ENCODE data around the gene GOLGA2. TPM values are rescaled to one million over a fixed set of nuclear protein-coding genes. Genes with fewer than 3 reads are reported as not detected.

Gene GOLGA2
- total and polyA plus RNA-seq, 2 of the 4 experiments (the other 2 are of a cell fraction), result 118 to 146 TPM

DNA sequence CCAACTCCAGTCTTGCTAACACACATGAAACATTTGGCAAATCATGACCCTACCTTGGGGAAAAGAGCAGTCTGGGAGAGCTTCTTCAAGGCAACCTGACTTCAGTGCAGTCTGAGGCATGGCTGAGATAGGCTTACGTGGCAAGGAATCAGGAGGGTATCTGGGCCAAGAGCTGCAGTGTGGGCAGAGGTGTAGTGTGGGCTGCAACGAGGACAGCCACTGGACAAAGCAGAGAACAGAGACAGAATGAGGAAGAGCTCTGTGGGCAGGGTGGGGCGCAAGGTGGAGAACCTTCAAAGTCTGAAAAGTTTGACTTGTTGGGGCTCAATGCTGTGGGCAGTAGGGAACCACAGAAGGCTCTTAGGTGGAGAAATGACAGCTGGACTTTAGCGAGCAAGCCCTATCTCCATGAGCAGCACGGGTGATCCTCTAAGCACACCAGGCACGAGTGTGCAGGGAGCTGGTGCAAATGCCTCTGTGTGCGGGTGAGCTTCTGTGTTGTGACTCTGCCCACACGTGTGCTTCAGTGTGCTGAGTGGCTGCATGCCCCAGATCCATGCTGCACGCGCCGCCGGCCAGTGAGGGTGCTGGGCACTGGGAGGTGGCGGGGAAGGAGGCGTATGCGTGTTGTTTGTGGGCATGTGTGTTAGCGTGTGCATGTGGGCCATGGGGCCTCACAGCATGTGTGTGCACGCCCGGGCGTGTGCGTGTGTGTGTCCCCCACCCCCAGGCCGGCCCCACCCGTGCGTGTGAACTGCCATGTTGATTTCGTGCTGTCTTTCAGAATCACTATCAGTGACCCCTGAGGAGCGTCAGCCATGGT lies 23.3 kb downstream of the GOLGA2 start:
- no peaks in the 10 kb centered on the region for H3K9me1 ChIP-seq (ENCODE audit: insufficient read depth, low read length)
- POLR2A ChIA-PET (ENCODE audit: unreplicated experiment), result no interaction called here

More for the DNA sequence above, 23.3 kb downstream of the GOLGA2 start:
- Histone ChIP-seq H4K5ac (ENCODE audit: low read depth, low read length) (no peak overlapping the region), H3K4me2 (ENCODE audit: low read depth, low read length) (no peak overlapping the region), H2BK5ac (ENCODE audit: low read depth, low read length, poor library complexity, severe bottlenecking) (no peak overlapping the region), H2AK9ac (replicated peaks; ENCODE audit: low read depth, low read length, poor library complexity) (no peak overlapping the region), H2BK20ac (ENCODE audit: low read depth, low read length) (no peak overlapping the region), H3K27me3 (ENCODE audit: control insufficient read depth, insufficient read depth, low read length) (no peaks in the 10 kb centered on the region), H2BK120ac (ENCODE audit: low read depth, low read length) (no peak overlapping the region), H4K8ac (ENCODE audit: low read depth in 2 of 2, low read length in 2 of 2) (no peak overlapping the region), H2AK5ac (ENCODE audit: low read depth, low read length) (no peak overlapping the region), H3K36me3 (ENCODE audit: control insufficient read depth, insufficient read depth, low read length) (peaks cover 19% of the 10 kb centered on the region), H3K18ac (ENCODE audit: low read depth, low read length) (no peak overlapping the region), H4K20me1 (ENCODE audit: insufficient read depth, low read length) (peaks cover 18% of the 10 kb centered on the region), H3K14ac (replicated peaks; ENCODE audit: low read depth, low read length) (no peak overlapping the region), H3K9ac (ENCODE audit: low read depth, low read length) (no peak overlapping the region), H3K79me1 (ENCODE audit: low read depth in 1 of 2, low read length in 2 of 2) (no peaks in the 10 kb centered on the region), H3K23ac (ENCODE audit: low read depth, low read length) (no peak overlapping the region), H2AFZ (replicated peaks; ENCODE audit: low read length, poor library complexity) (no peak overlapping the region), H3K9me3 (ENCODE audit: control insufficient read depth, insufficient read depth, low read length) (no peaks in the 10 kb centered on the region), H4K91ac (ENCODE audit: insufficient read depth, low read depth, low read length) (no peak overlapping the region), H3K56ac (ENCODE audit: extremely low read depth, insufficient read depth, low read length) (no peak overlapping the region), H3K4ac (ENCODE audit: low read depth, low read length) (no peak overlapping the region), H2BK15ac (ENCODE audit: low read depth, low read length) (no peak overlapping the region), H3K27ac (ENCODE audit: insufficient read depth, low read length) (no peak overlapping the region), H3K4me1 (ENCODE audit: control insufficient read depth, insufficient read depth, low read length) (no peaks in the 10 kb centered on the region), H3K4me3 (ENCODE audit: insufficient read depth, low read depth, low read length) (no peak overlapping the region)
- no peak for TF ChIP-seq POLR2A (IDR thresholded peaks at IDR 0.05; ENCODE audit: low read depth, low read length)
- TF ChIP-seq SMC3 (IDR thresholded peaks at IDR 0.05; ENCODE audit: low read depth, low read length), result no peak
- no peak for TF ChIP-seq RCOR1 (IDR thresholded peaks at IDR 0.05; ENCODE audit: insufficient replicate concordance, low read length)
- TF ChIP-seq FOS (IDR thresholded peaks at IDR 0.05; ENCODE audit: low read depth, low read length), result no peak
- no peak for TF ChIP-seq BHLHE40 (IDR thresholded peaks at IDR 0.05; ENCODE audit: low read depth, low read length)
- TF ChIP-seq, protein P1, sequence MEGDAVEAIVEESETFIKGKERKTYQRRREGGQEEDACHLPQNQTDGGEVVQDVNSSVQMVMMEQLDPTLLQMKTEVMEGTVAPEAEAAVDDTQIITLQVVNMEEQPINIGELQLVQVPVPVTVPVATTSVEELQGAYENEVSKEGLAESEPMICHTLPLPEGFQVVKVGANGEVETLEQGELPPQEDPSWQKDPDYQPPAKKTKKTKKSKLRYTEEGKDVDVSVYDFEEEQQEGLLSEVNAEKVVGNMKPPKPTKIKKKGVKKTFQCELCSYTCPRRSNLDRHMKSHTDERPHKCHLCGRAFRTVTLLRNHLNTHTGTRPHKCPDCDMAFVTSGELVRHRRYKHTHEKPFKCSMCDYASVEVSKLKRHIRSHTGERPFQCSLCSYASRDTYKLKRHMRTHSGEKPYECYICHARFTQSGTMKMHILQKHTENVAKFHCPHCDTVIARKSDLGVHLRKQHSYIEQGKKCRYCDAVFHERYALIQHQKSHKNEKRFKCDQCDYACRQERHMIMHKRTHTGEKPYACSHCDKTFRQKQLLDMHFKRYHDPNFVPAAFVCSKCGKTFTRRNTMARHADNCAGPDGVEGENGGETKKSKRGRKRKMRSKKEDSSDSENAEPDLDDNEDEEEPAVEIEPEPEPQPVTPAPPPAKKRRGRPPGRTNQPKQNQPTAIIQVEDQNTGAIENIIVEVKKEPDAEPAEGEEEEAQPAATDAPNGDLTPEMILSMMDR (conservative IDR thresholded peaks at IDR 0.05; ENCODE audit: low read depth, low read length), result no peak
- TF ChIP-seq RFX5 (IDR thresholded peaks at IDR 0.05; ENCODE audit: low read depth, low read length), result no peak
- 92% methylated on average over 15 of the region's 25 CpGs; no CpG with 5 or more reads in 1 of the 2 experiments for WGBS, 2 experiments (ENCODE audit: extremely low coverage in 2 of 2, insufficient read length in 1 of 2)
- in situ Hi-C loops (cut with MboI; ENCODE audit: low sequenced_read_pairs) (no loop called here), dilution Hi-C loops (cut with HindIII; ENCODE audit: low sequenced_read_pairs, unreplicated experiment) (no loop called here), intact Hi-C loops (cut with micrococcal nuclease) (no loop called here)
- CTCF ChIA-PET, result no interaction called here
- DNase-seq, result no peak
- ATAC-seq (ENCODE audit: low read depth), result no peak
- no TSS peak for BruUV-seq (replicated peaks)
